WI38 (cell line): Measurements from ENCODE around the gene JCHAIN.

Source experiments
- H3K4me3 ChIP-seq: 2 replicates; pipeline ENCODE4 v1.5.1; 2011; ENCODE audit warnings: low read depth, mild to moderate bottlenecking, control low read depth, low read length
- CTCF ChIP-seq: IDR thresholded peaks from 2 replicates; pipeline ENCODE4 v1.5.1; 2012; ENCODE audit warnings: low read depth, mild to moderate bottlenecking, control low read depth, low read length

JCHAIN gene

GRCh38 chr4:70606459-70606858 is 59.8 kb downstream of the JCHAIN start:
- no peak for TF ChIP-seq CTCF
- no peak overlapping the region for H3K4me3 ChIP-seq
